ENCODE measurements around the gene FOLH1.
"Not testable (repeated sequence)": the region's sequence is repeated elsewhere in the genome, so short reads cannot be mapped to it uniquely, and the experiment has no call there.

The FOLH1 gene

DNA sequence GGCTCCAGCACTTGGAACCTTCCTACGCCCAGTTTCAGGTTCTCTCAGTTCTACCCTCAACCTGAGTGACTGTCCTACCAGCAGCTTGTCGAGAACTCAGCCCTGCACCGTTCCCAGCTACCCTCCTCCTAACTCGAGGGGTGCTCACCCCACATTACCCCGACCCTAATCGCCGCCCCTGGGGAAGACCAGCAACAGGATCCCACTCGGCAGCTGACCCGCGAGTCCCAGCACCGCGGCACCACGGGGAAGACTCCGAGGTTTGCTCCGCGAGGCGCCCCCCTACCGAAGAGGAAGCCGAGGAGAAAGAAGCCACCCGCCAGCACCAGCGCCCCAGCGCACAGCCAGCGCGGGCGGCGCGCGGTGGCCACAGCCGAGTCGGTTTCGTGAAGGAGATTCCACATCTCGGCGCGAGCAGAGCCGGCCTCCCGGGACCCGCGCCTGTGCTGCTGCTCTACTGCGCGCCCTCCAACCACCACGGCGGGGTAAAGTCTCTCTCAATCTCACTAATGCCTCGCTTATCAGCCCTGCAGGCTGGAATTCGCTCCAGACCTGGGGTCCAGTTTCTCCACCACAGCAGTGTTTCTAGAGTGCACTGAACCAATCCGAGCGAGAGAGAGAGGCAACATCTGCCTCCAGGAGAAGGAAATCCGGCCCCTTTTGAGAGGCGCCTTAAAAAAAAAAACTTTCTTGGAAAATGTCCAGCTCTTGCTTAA, at the start of gene FOLH1:
Gene FOLH1 (minus strand): TSS at position 597 of the 716 bp plus-strand sequence. CDS start 193 bp downstream, at position 404.
- Histone ChIP-seq H3K36me3 (ENCODE audit: insufficient read depth, low read length) (no peaks in the 10 kb centered on the region), H3K9ac (ENCODE audit: low read depth, low read length) (peak within 1 kb of the TSS; percentile 83), H3K4me1 (ENCODE audit: insufficient read depth, low read length) (no peaks in the 10 kb centered on the region), H3K9me3 (ENCODE audit: control insufficient read depth, insufficient read depth, low read length) (no peaks in the 10 kb centered on the region)

DNA sequence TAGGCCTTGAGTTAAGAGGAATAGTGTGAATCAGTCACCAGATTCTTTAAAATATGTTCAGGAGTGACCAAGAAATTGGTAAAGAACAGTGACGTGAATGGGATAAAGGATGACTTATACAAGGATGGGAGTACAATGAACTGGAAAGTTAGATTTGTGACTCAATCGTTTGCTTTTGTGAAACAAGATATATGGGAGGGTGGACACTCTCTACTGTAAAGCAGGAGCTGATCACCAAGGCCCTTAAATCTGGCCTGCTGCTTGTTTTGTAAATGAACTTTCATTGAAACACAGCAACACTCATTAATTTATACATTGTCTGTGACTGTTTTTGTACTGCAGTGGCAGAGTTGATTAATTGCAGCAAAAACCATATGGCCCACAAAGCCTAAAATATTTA, 46.7 kb upstream of the FOLH1 start:
- not testable (repeated sequence) for H3K9me3 ChIP-seq (ENCODE audit: control insufficient read depth, insufficient read depth, low read length); H3K36me3 ChIP-seq (ENCODE audit: insufficient read depth, low read length); H3K9ac ChIP-seq (ENCODE audit: low read depth, low read length); H3K4me1 ChIP-seq (ENCODE audit: insufficient read depth, low read length)

DNA sequence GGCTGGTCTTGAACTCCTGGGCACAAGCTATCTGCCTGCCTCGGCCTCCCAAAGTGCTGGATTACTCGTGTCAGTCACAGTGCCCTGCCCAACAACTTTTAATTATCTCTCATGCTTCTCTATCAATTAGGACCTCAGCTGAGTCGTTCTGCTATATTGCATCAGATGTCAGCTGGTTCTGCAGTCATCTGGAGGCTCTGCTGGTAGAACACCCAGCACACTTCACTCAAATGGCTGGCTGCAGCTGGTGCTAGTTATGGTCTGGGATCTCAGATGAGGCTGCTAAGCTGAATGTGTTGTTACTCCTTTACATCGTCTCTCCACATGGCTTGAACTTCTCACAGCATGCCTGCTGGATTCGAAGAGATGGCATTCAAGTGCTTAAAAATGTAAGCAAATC, 42.8 kb upstream of the FOLH1 start:
- H3K9ac ChIP-seq (ENCODE audit: low read depth, low read length); H3K9me3 ChIP-seq (ENCODE audit: control insufficient read depth, insufficient read depth, low read length); H3K36me3 ChIP-seq (ENCODE audit: insufficient read depth, low read length); H3K4me1 ChIP-seq (ENCODE audit: insufficient read depth, low read length): not testable (repeated sequence)

DNA sequence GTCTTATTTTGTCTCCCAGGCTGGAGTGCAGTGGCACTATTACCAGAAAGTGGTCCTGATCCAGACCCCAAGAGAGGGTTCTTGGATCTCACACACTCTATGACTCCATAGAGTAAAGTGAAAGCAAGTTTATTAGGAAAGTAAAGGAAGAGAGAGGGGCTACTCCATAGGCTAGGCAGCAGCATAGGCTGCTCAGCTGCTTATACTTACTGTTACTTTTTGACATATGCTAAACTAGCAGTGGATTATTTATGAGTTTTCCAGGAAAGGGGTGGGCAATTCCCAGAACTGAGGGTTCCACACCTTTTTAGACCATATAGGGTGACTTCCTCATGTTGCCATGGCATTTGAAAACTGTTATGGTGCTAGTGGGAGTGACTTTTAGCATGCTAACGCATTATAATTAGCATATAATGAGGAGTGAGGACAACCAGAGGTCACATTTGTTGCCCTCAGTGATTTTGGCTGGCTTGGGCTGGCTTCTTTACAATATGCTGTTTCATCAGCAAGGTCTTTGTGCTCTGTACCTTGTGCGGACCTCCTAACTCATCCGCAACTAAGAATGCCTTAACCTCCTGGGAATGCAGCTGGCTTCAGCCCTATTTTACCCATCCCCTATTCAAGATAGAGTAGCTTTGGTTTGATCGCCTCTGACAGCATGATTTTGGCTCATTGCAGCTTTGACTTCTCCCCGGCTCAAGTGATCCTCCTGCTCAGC, 42.2 kb upstream of the FOLH1 start:
- not testable (repeated sequence) for H3K36me3 ChIP-seq (ENCODE audit: insufficient read depth, low read length); H3K9me3 ChIP-seq (ENCODE audit: control insufficient read depth, insufficient read depth, low read length); H3K4me1 ChIP-seq (ENCODE audit: insufficient read depth, low read length); H3K9ac ChIP-seq (ENCODE audit: low read depth, low read length)

DNA sequence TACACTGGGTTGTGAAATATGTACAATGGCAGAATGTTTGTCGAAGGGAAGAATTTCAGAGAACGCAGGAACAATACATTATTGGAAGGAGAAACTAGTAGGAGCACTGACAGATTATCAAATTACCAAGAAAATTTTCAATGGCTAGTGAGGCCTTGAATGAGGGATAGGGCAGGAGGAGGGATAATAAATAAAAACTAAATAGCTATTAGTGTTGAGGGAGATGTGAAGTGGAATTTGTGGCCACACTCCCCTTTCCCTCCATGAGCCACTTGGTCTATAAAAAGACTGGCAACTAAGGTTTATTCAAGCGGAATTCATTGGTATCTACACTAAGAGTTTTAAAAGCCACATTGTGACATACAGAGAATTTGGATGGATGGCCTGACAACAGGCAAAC, 41.0 kb upstream of the FOLH1 start:
- not testable (repeated sequence) for H3K9ac ChIP-seq (ENCODE audit: low read depth, low read length); H3K36me3 ChIP-seq (ENCODE audit: insufficient read depth, low read length); H3K9me3 ChIP-seq (ENCODE audit: control insufficient read depth, insufficient read depth, low read length); H3K4me1 ChIP-seq (ENCODE audit: insufficient read depth, low read length)

DNA sequence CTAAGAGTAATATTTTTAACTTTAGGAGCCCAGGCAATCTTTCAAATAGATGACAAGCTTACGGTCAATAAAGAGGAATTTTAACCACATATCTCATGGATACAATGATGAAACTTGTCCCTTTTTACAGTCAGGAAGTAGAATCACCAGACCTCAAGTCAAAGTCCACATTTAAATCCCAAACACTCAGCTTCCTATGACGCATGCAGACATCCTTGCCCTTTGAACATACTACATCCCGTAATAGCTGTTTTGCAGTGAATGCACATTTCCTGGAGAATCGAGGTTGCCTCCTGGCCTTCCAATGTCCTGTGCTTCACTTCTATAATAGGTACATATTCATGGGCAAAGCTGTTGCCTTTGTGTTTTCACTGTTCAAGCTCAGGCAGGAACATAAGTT, 25.3 kb upstream of the FOLH1 start:
- H3K9ac ChIP-seq (ENCODE audit: low read depth, low read length): not testable (repeated sequence)

DNA sequence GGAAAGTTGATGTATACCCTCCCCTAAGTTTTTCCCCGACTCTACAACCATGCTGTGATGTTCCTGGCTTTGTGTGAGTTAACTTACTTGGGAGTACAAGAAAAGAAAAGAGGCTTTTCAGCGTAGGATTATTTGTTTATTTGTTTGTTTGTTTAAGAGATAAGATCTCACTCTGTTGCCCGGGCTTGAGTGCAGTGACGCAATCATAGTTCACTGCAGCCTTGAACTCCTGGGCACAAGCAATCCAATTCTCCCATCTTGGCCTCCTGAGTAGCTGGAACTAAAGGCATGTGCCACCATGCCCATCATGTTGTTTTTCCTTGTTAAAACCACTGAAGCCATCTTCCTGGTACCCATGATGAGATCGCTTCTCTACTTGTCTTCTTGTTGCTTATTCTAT, 24.6 kb upstream of the FOLH1 start:
- not testable (repeated sequence) for H3K9me3 ChIP-seq (ENCODE audit: control insufficient read depth, insufficient read depth, low read length); H3K36me3 ChIP-seq (ENCODE audit: insufficient read depth, low read length); H3K9ac ChIP-seq (ENCODE audit: low read depth, low read length); H3K4me1 ChIP-seq (ENCODE audit: insufficient read depth, low read length)

More for the DNA sequence above, 25.3 kb upstream of the FOLH1 start:
- H3K9me3 ChIP-seq (ENCODE audit: control insufficient read depth, insufficient read depth, low read length); H3K4me1 ChIP-seq (ENCODE audit: insufficient read depth, low read length); H3K36me3 ChIP-seq (ENCODE audit: insufficient read depth, low read length): not testable (repeated sequence)

DNA sequence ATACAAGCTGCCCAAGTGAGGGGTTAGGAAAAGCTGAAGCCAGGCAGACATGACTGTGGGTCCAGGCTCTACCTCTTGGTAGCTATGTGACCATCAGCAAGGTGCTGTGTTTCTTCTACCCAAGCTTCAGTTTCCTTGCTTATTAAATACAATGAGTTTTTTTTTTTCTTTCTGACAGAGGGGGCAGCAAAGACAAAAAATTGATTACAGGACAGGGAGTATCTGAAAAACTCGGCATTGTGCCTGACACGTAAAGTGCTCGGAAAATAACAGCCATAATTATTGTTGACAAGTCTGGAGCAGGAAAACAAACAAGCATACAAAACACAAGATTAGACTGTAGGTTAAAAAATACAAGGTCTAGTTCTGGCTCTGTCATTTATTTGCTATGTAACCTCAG, 23.3 kb upstream of the FOLH1 start:
- not testable (repeated sequence) for H3K9ac ChIP-seq (ENCODE audit: low read depth, low read length); H3K9me3 ChIP-seq (ENCODE audit: control insufficient read depth, insufficient read depth, low read length); H3K36me3 ChIP-seq (ENCODE audit: insufficient read depth, low read length); H3K4me1 ChIP-seq (ENCODE audit: insufficient read depth, low read length)

DNA sequence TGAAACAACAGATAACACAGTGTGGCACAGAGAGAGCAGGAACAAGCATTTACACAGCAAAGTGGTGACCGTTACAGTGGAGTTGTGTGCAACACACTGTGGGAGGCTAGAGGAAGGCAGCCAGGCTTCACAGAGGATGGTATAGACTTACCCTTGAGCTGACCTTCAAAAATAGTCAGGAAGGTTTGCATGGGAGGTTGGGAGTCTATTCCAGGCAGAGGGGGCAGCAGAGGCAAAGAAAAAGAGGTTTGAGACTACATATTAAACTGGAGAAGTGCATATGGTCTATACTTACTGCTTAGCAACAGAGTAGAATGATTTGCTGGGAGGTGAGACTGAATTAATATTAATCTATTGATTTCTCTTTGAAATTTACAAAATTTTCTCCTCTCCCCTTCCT, 22.1 kb upstream of the FOLH1 start:
- H3K4me1 ChIP-seq (ENCODE audit: insufficient read depth, low read length); H3K9me3 ChIP-seq (ENCODE audit: control insufficient read depth, insufficient read depth, low read length); H3K9ac ChIP-seq (ENCODE audit: low read depth, low read length): not testable (repeated sequence)

DNA sequence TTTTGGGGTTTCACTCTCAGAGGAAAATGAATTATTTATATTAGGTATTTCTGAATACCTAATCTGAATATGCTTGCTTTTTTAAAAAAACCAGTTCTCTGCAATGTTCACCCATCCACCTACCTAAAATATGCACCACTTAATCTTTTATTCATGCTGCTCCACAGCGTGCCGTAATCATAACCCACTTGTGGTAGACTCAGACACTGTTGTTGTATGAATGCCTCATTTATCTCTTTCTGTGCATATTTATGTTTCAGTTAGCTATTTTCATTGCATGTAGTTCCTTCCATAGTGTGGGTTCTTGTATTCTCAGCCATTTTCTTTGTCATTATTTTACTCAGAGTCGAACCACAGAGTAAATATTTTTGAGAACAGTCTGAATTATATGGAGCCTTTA, 21.6 kb upstream of the FOLH1 start:
- not testable (repeated sequence) for H3K9ac ChIP-seq (ENCODE audit: low read depth, low read length); H3K9me3 ChIP-seq (ENCODE audit: control insufficient read depth, insufficient read depth, low read length); H3K36me3 ChIP-seq (ENCODE audit: insufficient read depth, low read length); H3K4me1 ChIP-seq (ENCODE audit: insufficient read depth, low read length)

More for the DNA sequence above, 22.1 kb upstream of the FOLH1 start:
- not testable (repeated sequence) for H3K36me3 ChIP-seq (ENCODE audit: insufficient read depth, low read length)

DNA sequence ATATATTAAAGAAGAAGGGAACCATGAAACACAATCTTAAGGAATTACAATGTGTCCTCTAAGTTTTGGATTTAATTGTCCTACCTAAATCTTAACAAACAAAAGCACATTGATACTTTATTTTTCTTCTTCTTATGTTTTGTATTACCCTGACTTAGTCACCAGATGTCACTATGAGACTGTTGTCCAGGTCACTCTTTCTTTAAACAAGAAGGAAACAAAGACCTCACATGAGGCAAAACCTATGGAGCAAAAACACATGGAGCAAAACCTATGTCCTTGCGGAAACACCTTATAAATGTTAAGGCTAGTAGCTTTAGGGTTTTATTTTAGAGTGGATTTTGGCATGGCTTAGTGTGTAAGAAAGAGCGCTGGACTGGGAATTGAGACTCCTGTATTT, 20.7 kb upstream of the FOLH1 start:
- H3K4me1 ChIP-seq (ENCODE audit: insufficient read depth, low read length); H3K9me3 ChIP-seq (ENCODE audit: control insufficient read depth, insufficient read depth, low read length); H3K9ac ChIP-seq (ENCODE audit: low read depth, low read length); H3K36me3 ChIP-seq (ENCODE audit: insufficient read depth, low read length): not testable (repeated sequence)

DNA sequence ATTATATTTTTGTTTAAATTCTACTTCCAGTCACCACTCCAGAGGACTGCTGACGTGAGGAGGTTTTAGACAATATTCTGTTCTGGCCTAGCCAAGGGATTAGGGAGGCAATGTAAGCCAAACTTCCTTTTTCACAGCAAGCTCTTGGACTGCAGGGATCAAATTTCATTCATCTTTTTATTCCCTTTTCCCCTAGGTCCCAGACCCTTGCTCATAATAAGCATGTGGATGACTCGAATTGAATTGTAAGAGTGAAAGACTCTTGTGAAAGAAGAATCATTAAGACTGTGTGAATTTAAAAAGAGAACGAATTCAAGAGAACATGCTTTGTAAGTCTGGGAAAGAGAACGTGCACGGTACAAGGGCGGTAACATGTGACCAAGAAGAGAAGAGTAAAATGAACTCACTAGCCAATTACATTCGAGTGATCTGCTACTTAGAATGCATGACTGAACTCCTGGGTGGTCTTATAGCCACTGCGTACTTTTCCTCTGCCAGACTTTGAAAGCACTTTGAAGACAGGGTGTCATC, 16.9 kb upstream of the FOLH1 start:
- H3K9ac ChIP-seq (ENCODE audit: low read depth, low read length); H3K9me3 ChIP-seq (ENCODE audit: control insufficient read depth, insufficient read depth, low read length); H3K36me3 ChIP-seq (ENCODE audit: insufficient read depth, low read length); H3K4me1 ChIP-seq (ENCODE audit: insufficient read depth, low read length): not testable (repeated sequence)

DNA sequence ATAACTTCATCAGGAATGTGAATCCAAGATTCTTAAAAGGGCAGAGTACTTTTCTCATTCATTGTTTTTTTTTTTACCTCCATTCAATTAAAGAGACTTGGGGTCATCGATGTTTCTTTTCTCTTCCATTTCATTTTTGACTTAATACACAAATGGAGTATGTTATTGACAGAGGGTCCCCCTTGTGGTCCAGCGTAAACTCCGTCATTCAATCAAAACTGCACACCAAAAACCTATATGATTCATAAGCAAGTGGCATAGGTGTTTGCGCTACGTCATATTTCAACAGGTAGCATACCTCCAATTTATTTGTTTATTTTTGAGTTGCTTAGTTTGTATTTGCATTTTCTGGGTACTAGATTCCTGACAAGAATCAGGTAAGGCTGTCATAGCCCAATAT, 12.7 kb upstream of the FOLH1 start:
- no peaks in the 10 kb centered on the region for H3K9me3 ChIP-seq (ENCODE audit: control insufficient read depth, insufficient read depth, low read length)
- no peaks in the 10 kb centered on the region for H3K36me3 ChIP-seq (ENCODE audit: insufficient read depth, low read length)
- no peaks in the 10 kb centered on the region for H3K4me1 ChIP-seq (ENCODE audit: insufficient read depth, low read length)
- no peak overlapping the region for H3K9ac ChIP-seq (ENCODE audit: low read depth, low read length)

DNA sequence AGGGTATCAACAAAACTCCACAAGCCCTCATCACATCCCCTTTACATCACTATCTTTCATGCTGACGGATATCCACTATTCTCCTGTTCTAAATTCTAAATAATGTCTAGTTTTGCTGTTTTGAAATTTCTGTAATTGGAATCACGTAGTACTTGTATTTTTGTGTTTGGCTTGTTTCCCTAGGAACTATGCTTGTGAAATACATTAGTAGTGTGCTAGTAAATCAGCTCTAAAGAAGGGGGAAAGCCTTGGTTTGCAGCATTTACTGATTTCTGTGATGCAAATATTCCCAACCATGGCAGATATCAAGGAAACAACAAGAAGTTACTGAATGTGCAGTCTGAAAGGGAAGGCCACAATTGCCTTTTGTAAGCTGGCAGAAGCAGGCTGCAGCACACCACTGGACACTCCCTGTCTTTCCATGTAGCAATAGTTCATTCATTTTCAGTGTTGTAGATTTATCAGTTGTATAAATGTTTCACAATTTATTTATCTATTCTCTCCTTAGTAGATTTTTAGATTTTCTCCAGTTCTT, 4.7 kb upstream of the FOLH1 start:
- Histone ChIP-seq H3K36me3 (ENCODE audit: insufficient read depth, low read length) (no peaks in the 10 kb centered on the region), H3K4me1 (ENCODE audit: insufficient read depth, low read length) (no peaks in the 10 kb centered on the region), H3K9me3 (ENCODE audit: control insufficient read depth, insufficient read depth, low read length) (no peaks in the 10 kb centered on the region), H3K9ac (ENCODE audit: low read depth, low read length) (no peak overlapping the region)

DNA sequence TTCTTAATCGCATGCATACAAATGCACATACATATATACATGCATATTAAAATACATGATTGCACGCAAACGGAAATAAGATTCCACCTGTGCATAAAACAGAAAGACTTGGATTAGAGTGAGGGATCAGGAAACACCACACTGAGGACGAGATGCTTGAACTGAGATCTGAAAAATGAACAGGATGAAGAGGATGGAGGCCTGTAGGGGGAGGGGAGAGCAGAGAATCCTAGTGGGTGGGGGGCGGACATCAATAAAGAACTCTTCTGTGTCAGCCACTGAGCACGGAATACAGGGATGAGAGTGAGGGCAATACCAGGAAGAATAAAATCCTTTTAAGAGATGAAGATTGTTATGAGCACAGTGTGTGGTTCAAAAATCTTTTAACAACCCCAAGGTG, 1.4 kb downstream of the FOLH1 start:
- not testable (repeated sequence) for H3K9ac ChIP-seq (ENCODE audit: low read depth, low read length); H3K9me3 ChIP-seq (ENCODE audit: control insufficient read depth, insufficient read depth, low read length); H3K36me3 ChIP-seq (ENCODE audit: insufficient read depth, low read length); H3K4me1 ChIP-seq (ENCODE audit: insufficient read depth, low read length)

Data from ES-I3 (cell line).